Thyroid gland (tissue), 4 donors: ENCODE measurements around the gene CAMTA1. TPM values are rescaled to one million over a fixed set of nuclear protein-coding genes. Genes with fewer than 3 reads are reported as not detected.

Source experiments
- DNase-seq, 2 donors: peaks; one replicate each; pipeline ENCODE4 v3.0.0-alpha.2; 2019
- H3K27ac ChIP-seq, 3 donors: fragments of 200-600 bp; sonication (generic); 1 replicate in 2 of 3; 2 replicates in 1 of 3; pipeline ENCODE4 v1.5.1; 2016 to 2019; ENCODE audit warnings: mild to moderate bottlenecking in 1 of 3, moderate library complexity in 1 of 3
- H3K27me3 ChIP-seq: fragments of 200-600 bp; sonication (generic); one replicate; pipeline ENCODE4 v1.5.1; 2019
- H3K36me3 ChIP-seq, 2 donors: fragments of 200-600 bp; sonication (generic); one replicate each; pipeline ENCODE4 v1.5.1; 2016 to 2019
- H3K4me1 ChIP-seq, 2 donors: fragments of 200-600 bp; sonication (generic); one replicate each; pipeline ENCODE4 v1.5.1; 2017 to 2019
- H3K4me3 ChIP-seq, 3 donors: fragments of 200-600 bp; sonication (generic); replicated peaks in 1 of 3; 1 replicate in 2 of 3; 2 replicates in 1 of 3; pipeline ENCODE4 v1.5.1; 2016; ENCODE audit warnings: mild to moderate bottlenecking in 1 of 3
- H3K9me3 ChIP-seq: fragments of 200-600 bp; sonication (generic); one replicate; pipeline ENCODE4 v1.5.1; 2017
- CTCF ChIP-seq, 6 experiments: fragments of 200-600 bp in 3 of 6; fragments of 450-650 bp in 3 of 6; sonication (generic) in 3 of 6; IDR thresholded peaks; one replicate each; pipeline ENCODE4 v1.5.1; 2016 to 2019; ENCODE audit warnings: antibody characterized with exemption in 6 of 6, mild to moderate bottlenecking in 2 of 6, inconsistent platforms in 1 of 6, moderate library complexity in 1 of 6
- POLR2A ChIP-seq, 2 donors: fragments of 450-650 bp; IDR thresholded peaks; one replicate each; pipeline ENCODE4 v1.6.1; 2017; ENCODE audit warnings: antibody characterized with exemption in 2 of 2, mild to moderate bottlenecking in 2 of 2, moderate library complexity in 1 of 2
- WGBS, 2 donors: methylation state at CpG; one replicate each; pipeline ENCODE4 v1.1.5; 2017; 5-methylcytosine and 5-hydroxymethylcytosine counted together
- intact Hi-C: fragments of 100-400 bp; cut with DNase I; formaldehyde crosslinking; loops from one replicate; pipeline ENCODE4 v1.15.1; 2023
- total RNA-seq, 4 donors: library from RNA; depleted of rRNA; stranded (reverse); fragments of >200 nt; gene quantifications; one replicate each; pipeline ENCODE4 v1.2.3, GENCODE V29; 2016

The CAMTA1 gene
- total RNA-seq, 4 donors from 2014 or later = 63.9 to 124 (median 101) TPM

- TF ChIP-seq POLR2A (IDR thresholded peaks at IDR 0.05) (no peak), CTCF (IDR thresholded peaks at IDR 0.05) (no peak)
- intact Hi-C loops = no loop called here
- no peak for DNase-seq
- Histone ChIP-seq H3K9me3 (no peaks in the 10 kb centered on the region), H3K36me3 (no peaks in the 10 kb centered on the region), H3K27me3 (no peaks in the 10 kb centered on the region), H3K27ac (peak overlapping the region in 2 of 3 donors; percentile 44 to 91), H3K4me3 (no peak overlapping the region), H3K4me1 (peaks cover 63 to 65% of the 10 kb centered on the region in 2 donors)
- WGBS, 2 donors = 78 to 86% methylated on average over 4 of the region's 4 CpGs
These were observed 84.3 kb downstream of the CAMTA1 start for GRCh38 chr1:6869545-6869944.

GRCh38 chr1:6870086-6870485 is 84.8 kb downstream of the CAMTA1 start:
- peaks cover 68 to 69% of the 10 kb centered on the region in 2 donors for H3K4me1 ChIP-seq
- TF ChIP-seq CTCF (IDR thresholded peaks at IDR 0.05) (no peak), POLR2A (IDR thresholded peaks at IDR 0.05) (no peak)
- H3K9me3 ChIP-seq = no peaks in the 10 kb centered on the region
- no peak overlapping the region for H3K4me3 ChIP-seq
- H3K27ac ChIP-seq = peak overlapping the region in 1 of 3 donors; percentile 91
- H3K27me3 ChIP-seq = no peaks in the 10 kb centered on the region
- 66 to 71% methylated on average over 6 of the region's 6 CpGs for WGBS, 2 donors
- DNase-seq = no peak
- no peaks in the 10 kb centered on the region for H3K36me3 ChIP-seq
- intact Hi-C loops = no loop called here

GRCh38 chr1:6870571-6870970 is 85.3 kb downstream of the CAMTA1 start:
- TF ChIP-seq POLR2A (IDR thresholded peaks at IDR 0.05) (no peak), CTCF (IDR thresholded peaks at IDR 0.05) (no peak)
- H3K4me1 ChIP-seq = peaks cover 69 to 73% of the 10 kb centered on the region in 2 donors
- no peaks in the 10 kb centered on the region for H3K36me3 ChIP-seq
- no peaks in the 10 kb centered on the region for H3K27me3 ChIP-seq
- intact Hi-C loops = no loop called here
- no peak for DNase-seq
- no peaks in the 10 kb centered on the region for H3K9me3 ChIP-seq
- H3K4me3 ChIP-seq = no peak overlapping the region
- peak overlapping the region; percentile 19 to 94 (median 91) for H3K27ac ChIP-seq

GRCh38 chr1:6871300-6871972 is 86.2 kb downstream of the CAMTA1 start:
- intact Hi-C loops = no loop called here
- no peak for TF ChIP-seq CTCF (IDR thresholded peaks at IDR 0.05)
- no peak for TF ChIP-seq POLR2A (IDR thresholded peaks at IDR 0.05)
- 94 to 95% methylated on average over 3 of the region's 3 CpGs for WGBS, 2 donors
- DNase-seq = no peak
- Histone ChIP-seq H3K27me3 (no peaks in the 10 kb centered on the region), H3K36me3 (no peaks in the 10 kb centered on the region), H3K4me1 (peaks cover 69 to 81% of the 10 kb centered on the region in 2 donors), H3K4me3 (no peak overlapping the region), H3K9me3 (no peaks in the 10 kb centered on the region), H3K27ac (peak overlapping the region; percentile 91 to 94 (median 92))

- 31 to 46% methylated on average over 5 of the region's 5 CpGs for WGBS, 2 donors
- Histone ChIP-seq H3K27ac (peak overlapping the region; percentile 91 to 94 (median 92)), H3K4me3 (no peak overlapping the region), H3K9me3 (no peaks in the 10 kb centered on the region), H3K4me1 (peaks cover 66 to 77% of the 10 kb centered on the region in 2 donors), H3K27me3 (no peaks in the 10 kb centered on the region), H3K36me3 (no peaks in the 10 kb centered on the region)
- peak in 1 of 2 donors; percentile 43 for DNase-seq
- TF ChIP-seq CTCF (IDR thresholded peaks at IDR 0.05) = peak in 1 of 6 experiments; percentile 20
- TF ChIP-seq POLR2A (IDR thresholded peaks at IDR 0.05) = peak in 1 of 2 donors; percentile 41
- intact Hi-C loops = no loop called here
These were observed 87.5 kb downstream of the CAMTA1 start for GRCh38 chr1:6872573-6873261.
